Renal pelvis (tissue), 4 donors: Measurements from ENCODE around the gene PRKAG2. TPM values are rescaled to one million over a fixed set of nuclear protein-coding genes. Genes with fewer than 3 reads are reported as not detected.
"Not testable (repeated sequence)": the region's sequence is repeated elsewhere in the genome, so short reads cannot be mapped to it uniquely, and the experiment has no call there.

Source experiments
- DNase-seq: peaks from one replicate; pipeline ENCODE4 v3.0.0-alpha.2; 2013
- polyA plus RNA-seq, 3 donors: library from polyadenylated mRNA; unstranded; fragments of 120-200 nt; gene quantifications; one replicate each; pipeline ENCODE4 v1.2.1, GENCODE V29; 2013; ENCODE audit not compliant: insufficient read length in 3 of 3

The PRKAG2 gene
- polyA plus RNA-seq, 3 donors: 26.3 to 40.0 (median 39.7) TPM

DNA sequence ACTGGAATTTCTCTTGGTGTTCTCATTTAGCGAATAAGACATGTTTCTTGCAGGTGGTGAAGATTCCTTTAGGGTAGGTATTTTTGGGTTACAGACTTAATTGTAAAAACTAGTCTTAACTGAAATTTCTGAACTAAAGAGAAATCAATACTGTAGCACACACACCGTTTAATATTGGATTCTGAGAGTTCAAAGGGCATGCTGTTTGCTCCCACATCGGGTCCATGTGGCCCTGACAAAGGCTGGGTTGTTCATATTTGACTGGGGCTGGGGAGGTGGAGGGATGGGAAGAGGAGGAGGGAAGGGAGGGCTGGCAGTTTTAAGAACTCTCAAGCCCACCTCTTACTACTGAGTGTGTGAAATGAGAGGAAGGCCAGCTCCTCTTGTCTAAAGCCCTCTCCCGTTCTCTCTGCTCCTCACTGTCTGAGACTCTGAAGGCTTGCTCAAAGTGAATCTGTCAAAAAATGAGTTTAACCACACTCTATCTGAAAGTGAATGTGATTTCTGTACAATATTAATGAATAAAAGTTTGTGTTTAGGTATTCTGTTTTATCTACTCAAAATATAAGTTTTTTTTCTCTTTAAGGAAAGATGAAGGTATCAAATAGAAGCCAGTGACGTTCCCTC is 317.2 kb downstream of the PRKAG2 start:
- no peak for DNase-seq

DNA sequence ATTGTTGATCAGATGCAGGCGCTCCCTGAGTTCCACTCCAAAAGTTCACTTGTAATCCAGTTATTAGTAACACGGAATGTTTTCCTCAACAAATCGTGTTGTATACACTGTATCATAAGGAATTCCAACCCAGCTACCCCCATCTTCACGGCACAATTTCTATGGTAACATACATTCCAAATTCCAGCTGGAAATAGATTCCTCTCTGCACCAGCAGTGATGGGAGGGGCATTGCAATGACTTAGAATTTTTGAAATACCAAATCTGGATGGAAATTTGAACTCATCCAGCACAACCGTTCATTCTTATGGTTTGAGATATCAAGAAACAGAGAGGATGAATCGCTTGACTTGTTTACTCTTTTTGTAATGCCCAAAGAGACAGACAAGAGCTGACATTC is 318.3 kb downstream of the PRKAG2 start:
- DNase-seq: no peak

DNA sequence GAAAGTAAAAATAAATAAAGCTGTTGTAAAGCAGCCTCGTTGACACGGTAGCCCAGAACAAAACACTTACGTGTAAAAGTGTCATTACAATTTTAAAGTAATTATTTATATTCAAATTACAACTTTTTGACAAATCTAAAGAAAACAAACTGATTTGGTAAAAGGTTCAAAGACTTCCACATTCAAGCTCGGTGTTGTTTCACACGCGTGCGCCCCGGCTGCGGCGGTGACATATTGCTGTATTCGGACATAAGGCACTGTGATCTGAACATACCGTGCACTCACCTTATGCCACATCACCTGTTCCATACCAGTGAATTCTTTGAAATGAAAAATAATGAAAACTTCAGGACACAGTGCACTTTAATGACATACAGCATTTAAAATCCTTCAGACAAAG is 320.3 kb downstream of the PRKAG2 start:
- DNase-seq: no peak

DNA sequence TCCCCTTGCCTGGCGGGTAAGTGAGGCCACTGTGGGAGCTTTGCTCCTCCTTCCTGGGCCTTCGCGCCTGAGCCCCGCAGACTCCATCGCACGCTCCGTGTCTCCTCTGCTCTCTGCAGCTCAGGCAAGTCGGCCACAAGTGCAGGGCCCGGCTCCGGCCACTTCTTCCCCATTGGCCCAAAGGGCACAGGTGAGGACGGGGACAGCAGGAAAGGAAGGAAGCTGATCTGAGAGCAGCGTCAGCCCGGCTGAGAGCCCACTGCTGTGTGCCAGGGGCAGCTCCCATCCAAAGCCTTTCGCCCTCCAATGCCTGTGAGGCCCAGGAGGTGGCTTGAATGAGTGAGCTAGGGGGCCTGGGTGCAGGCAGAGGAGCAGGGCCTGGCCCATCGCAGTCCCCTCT is 323.6 kb downstream of the PRKAG2 start:
- DNase-seq: no peak

DNA sequence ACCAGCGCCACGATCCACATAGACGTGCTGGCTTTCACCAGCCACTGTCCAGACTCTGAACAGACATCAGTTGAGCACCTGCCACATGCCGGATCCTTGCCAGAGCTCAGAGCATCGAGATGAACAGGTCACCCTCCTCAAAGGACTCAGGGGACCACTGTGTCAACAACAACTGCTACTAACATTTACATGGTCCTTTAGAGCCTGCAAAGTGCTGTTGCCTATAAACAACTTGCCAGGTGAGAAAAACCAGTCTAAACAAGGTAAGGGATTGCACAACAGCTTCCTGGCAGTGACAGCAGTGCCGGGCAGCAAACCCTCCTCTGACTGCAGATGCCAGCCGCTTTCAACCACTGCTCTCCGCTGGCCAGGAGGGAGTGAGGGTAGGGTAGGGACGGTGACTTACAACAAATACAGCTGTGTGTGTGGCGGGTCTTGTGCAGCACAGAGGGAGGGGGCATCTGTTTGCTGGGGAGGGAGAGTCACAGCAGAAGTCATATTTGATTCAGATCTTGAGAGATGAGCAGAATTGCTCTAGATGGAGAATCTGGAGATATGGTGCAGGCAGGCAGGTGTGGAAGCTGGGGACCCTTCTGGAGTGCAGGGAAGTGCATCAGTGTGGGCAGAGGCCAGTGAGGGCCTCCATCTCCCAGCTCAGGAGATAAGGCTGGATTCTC is 324.4 kb downstream of the PRKAG2 start:
- no peak for DNase-seq

DNA sequence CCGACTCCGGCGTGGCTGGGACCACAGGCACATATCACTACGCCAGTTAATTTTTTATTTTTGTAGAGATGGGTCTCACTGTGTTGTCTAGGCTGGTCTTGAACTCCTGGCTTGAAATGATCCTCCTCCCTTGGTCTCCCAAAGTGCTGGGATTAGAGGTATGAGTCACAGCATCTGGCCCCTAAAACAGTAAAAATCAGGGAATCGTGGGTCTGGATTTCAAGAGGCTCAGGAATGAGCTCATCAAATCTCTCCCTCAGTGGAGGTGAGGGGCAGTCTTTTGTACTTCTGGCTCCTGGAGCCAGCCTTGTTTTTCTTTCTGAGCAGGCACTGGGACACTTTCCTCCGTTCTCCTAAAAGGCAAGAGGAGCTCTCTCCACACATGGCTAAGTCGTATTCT is 325.1 kb downstream of the PRKAG2 start:
- DNase-seq: no peak

DNA sequence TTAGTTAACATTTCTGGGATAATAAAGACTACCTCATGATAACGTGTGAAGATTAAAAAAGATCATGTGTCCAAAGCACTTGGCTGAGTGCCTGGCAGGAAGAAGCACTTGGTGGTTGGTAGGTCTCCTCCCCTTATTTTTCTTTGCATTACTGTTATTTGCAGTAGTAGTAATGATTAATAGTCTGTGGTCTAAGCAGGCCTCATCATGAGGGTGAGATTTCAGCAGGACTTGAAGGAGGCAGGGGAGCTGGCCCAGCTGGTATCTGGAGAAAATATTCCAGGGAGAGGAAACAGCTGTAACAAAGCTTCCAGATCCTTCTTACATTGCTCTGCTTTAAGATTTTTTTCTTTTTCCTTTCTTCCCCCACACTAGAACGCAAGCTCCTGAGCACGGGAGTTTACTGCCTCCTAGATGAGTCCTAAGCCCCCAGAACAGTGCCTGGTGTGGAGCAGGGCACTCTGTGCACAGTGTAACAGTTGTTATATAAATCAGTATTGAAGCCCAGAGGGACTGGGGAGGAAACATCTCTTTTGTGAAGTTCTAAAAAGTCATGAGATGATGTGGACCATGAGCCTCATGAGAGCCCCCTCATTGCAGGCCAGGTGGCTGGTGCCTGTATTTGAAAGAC is 326.1 kb downstream of the PRKAG2 start:
- no peak for DNase-seq

DNA sequence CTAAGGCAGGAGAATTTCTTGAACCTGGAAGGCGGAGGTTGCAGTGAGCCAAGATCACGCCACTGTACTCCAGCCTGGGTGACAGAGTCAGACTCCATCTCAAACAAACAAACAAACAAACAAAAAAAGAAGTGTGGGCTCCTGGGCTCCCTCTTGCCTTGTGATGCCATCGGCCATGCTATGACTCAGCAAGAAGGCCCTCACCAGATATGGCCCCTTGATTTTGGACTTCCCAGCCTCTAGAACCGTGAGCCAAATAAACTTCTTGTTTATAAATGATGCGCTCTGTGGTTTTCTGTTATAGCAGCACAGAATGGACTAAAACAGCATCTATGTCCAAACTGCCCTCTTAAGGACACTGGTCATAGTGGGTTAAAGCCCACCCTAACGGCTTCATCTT is 327.3 kb downstream of the PRKAG2 start:
- DNase-seq: no peak

DNA sequence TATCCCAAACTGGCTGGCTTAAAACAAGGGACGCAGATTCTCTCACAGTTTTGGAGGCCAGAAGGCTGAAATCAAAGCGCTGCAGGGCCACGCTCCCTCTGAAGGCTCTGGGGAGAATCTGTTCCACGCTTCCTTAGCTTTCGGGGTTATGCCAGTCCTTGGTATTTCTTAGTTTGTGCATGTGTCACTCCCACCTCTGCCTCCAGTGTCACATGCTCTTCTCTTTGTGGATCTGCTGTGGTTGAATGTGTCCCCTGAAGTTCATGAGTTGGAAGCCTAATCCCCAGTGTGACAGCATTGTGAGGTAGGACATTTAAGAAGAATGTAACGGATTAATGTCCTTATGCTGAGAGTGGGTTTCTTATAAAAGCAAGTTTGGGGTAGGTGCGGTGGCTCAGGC is 327.8 kb downstream of the PRKAG2 start:
- DNase-seq: no peak

DNA sequence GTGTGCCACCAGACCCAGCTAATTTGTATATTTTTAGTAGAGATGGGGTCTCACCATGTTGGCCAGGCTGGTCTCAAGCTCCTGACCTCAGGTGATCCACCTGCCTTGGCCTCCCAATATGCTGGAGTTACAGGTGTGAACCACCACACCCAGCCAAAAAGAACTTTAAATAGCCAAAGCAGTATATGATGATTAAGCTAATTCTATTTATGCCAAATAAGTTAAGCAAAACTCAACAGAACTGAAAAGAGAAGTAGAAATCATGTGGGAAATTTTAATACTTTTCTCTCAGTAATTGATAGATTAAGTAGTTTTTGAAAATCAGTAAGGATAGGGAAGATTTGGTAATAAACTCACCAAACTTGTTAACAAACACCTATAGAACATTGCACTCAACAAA is 332.7 kb downstream of the PRKAG2 start:
- no peak for DNase-seq

DNA sequence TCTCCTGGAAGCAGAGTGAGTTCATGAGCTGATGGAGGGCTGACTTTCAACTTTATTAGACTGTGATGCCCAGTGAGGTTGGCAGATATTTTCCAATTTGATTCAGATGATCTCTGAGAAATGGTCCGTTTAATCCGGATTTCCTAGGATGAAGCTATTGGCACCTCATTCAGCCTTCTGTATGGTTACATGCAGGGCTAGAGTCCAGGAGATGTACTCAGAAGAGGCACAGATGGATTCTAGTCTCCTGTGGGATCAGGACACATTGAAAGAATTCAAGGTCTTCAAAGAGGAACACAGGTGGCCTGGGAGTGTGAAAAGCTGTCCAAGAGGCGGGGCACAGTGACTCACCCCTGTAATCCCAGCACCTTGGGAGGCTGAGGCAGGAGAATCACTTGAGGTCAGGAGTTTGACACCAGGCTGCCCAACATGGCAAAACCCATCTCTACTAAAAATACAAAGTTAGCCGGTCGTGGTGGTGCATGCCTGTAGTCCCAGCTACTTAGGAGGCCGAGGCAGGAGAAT is 334.2 kb downstream of the PRKAG2 start:
- DNase-seq: no peak

DNA sequence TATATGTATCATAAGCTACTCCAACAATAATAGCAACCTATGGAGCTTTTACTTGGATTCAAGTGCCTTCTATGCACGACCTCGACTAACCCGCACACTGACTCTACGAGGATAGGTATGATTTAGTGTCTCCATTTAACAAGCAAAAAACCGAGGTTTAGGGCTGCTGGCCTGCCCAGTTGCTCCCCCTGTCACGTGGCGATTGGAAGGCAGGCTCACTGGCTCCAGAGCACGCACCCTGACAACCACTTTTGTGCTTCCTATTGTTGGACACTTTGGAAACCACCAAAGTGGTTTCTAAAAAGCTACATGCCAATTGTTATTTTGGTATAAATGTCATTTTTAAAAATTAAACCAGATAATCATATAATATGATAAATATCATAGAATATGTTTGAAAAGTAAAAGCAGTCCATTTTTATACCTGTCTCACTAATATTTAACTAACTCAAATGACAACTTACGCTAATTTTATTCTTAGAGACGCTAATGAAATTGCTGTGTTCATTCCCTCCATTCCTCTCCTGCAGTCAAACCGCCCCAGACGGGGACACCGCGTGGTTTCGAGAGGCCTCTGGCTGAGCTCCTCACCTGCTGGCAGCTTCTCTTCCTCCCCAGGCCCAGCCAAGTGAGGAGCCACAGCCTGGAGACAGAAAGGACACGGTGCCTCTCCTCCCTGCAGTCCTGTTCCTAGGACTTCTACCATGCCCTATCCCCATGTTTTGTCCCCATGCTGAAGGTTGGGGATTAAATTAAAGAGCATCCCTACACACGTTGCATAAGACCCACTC is 335.0 kb downstream of the PRKAG2 start:
- no peak for DNase-seq

DNA sequence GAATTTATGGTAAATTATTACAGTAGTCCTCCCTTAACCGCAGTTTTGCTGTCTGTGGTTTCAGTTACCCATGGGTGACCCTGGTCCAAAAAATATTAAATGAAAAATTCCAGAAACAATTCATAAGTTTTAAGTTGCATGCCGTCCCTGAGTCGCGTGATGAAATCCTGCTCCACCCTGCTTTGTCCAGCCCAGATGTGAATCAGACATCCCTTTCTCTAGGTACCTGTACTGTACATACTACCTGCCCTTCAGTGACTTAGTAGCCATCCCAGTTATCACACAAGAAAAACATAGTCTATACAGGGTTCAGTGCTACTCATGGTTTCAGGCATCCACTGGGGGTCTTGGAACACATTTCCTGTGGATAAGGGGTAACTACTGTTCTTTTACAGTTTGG is 336.8 kb downstream of the PRKAG2 start:
- no peak for DNase-seq

DNA sequence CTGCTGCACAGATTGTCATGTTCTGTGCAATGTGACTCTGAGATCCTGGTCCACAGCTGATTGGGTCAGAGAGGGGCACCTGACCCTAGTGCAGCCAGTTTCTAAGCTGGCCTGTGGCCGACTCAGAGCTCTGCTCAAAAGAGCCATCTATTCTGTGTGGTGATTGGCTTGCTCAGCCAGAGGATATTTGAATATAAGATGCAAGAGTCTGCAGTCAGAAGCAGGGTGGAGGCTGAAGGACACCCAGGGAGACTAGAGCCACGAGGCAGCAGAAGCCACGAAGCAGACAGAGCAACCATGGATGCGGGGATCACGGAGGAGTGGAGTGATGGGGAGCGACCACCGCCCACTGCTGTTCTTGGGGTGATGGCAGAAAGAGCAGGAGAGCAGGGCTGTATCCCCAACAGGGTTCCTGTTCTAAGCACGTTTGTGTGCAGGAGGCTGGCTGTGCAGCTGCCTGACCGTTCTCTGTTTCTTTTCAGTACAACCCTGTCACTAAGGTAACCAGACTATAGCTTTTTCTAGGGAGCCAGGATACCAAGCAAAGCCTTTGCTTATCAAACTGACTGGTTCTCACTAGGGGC is 337.7 kb downstream of the PRKAG2 start:
- no peak for DNase-seq

DNA sequence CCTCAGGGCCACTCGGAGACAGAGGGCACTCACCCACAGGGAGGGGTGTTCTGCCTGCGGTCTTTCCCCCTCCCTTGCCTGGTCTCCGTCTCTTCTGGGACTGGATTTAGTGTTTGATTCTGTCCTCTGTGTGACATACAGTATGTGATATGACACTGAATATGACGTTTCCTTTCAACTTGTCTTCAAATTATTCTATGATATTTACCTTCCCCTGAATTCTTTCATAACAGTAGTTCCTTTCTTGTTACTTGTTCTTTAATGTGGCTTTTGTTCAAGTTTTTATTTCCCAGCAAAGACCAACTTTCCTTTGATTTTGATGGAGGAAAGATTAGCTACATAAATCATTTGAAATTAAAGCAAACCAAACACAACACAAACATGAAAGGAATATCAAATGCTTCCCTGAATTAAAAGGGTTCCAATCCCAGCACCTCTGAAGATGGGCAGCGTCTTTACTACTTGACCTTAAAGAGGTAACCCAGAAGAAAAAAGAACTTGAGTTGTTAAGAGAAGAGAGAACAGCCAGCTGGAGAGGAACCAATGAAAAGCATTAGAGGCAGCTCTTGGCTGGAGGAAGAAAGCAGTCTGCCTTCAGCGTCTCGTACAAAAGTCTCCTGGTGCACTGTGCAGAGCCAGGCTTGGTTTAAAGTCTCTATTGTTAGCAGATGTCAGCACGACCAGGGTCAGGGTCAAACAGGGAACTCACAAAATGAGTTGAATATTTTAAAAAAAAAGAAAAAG is 338.9 kb downstream of the PRKAG2 start:
- DNase-seq: peak; percentile 45

DNA sequence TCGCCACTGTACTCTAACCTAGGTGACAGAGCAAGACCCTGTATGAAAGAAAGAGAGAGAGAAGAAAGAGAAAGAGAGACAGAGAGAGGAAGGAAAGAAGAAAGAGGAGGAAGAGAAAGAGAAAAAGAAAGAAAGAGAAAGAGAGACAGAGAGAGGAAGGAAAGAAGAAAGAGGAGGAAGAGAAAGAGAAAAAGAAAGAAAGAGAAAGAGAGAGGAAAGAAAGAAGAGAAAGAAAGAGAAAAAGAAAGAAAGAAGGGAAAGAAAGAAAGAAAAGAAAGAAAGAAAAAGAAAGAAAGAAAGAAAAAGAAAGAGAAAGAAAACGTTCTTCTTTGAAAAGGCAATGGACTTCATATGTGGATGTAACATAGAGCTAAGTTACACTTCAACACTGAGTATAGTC is 340.7 kb downstream of the PRKAG2 start:
- not testable (repeated sequence) for DNase-seq

DNA sequence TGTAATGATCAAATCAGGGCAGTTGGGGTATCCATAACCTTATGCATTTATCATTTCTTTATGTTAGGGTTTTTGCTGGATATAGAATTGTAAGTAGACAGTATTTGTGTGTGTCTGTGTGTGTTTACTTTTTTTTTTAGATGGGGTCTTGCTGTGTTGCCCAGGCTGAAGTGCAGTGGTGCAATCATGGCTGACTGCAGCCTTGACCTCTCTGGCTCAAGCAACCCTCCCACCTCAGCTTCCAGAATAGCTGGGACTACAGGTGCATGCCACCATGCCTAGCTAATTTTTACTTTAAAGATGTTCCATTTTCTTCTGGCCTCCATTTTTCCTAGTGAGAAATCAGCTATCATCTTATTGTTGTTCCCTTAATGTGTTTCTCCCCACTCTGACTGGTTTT is 347.1 kb downstream of the PRKAG2 start:
- DNase-seq: no peak

DNA sequence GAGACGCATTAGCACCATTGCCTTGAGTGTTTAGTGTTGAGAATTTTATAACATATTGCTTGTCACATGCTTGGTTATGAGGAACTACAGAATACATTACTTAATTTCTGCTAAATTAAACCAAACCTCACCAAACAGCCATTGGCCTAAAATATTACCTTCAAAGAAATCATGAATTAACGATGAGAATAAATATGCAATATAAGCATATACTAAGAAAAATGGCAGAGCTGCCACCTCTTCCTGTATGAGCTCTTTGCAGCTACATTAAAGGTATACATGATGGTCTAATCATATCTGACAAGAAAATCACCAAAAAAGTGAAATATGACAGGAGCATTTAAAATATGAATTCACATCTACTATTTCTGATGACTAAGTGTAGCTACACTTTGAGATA is 352.1 kb downstream of the PRKAG2 start:
- DNase-seq: no peak

DNA sequence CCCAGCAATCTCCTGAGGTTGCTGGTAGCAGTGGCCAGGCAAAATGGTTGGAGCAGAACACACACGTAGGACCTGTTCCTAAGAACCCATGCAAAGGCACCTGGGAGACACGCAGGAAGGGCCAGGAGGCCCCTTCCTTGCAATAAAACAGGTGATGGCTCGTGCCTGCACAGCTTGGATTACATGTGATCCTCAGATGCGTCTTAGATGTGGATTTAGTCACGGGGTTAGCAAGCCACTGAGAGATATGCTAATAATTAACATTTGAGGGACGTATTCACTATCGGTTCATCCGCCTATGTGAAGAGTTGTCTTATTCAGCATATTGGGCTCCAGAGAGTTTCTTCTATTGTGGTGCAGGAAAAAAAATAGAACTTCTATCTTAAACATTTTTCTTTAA is 352.6 kb downstream of the PRKAG2 start:
- no peak for DNase-seq

DNA sequence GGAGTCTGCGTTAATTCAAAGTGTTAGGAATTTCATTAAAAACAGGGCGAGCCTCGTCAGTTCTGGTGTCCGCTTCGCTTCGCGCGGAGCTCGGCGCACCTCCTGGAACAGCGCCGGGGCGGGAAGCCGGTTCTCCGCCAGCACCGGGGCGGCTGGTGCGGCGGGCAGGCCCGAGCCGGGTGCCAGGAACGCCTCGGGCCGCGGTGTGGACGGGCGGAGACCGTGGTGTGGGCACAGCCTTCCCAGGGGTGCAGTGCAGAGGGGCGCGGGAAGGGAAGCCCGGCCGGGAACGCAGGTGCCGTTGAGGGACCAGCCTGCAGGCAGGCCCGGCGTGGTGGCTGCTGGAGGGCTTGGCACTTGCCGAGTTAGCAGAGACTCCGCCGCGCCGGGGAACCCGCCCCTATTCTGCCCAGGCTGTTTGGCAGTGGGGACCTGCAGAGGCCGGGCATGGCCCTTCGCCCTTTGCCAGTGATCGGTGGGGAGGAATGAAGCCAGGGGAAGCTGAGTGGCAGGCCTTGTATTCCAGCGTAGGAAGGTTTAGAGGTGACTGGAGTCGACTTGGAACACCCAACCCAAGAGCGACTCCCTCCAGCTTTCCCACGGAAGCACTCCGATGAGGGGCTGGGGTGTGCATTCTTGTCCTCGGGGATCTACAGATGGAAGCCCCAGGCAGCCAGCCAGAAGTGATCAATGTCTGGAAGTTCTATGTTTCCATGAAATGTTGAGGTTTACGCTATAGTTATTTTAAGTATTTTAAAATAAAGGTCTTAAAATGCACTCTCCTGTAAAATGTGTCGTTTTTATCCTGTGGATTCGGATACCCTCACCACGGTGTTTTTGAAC is 356.3 kb downstream of the PRKAG2 start:
- no peak for DNase-seq
